Kidney epithelial cell (primary cell): ENCODE data around the gene ADGRE2. TPM values are rescaled to one million over a fixed set of nuclear protein-coding genes. Genes with fewer than 3 reads are reported as not detected.

Source experiments
- DNase-seq: peaks from one replicate; pipeline ENCODE4 v3.0.0-alpha.2; 2010; ENCODE audit warnings: low read depth
- H3K27me3 ChIP-seq: 2 replicates; pipeline ENCODE4 v1.6.0; 2011; ENCODE audit warnings: low read length; ENCODE audit not compliant: control insufficient read depth, insufficient read depth
- H3K36me3 ChIP-seq: 2 replicates; pipeline ENCODE4 v1.5.1; 2011; ENCODE audit warnings: low read length; ENCODE audit not compliant: control insufficient read depth, insufficient read depth
- H3K4me3 ChIP-seq: 2 replicates; pipeline ENCODE4 v1.5.1; 2011; ENCODE audit warnings: low read depth, mild to moderate bottlenecking, control low read depth, low read length
- CTCF ChIP-seq: IDR thresholded peaks from 2 replicates; pipeline ENCODE4 v1.5.1; 2011; ENCODE audit warnings: mild to moderate bottlenecking, moderate library complexity, low read length, control low read depth, inconsistent platforms; ENCODE audit not compliant: insufficient read depth, poor library complexity, severe bottlenecking
- total RNA-seq: library from RNA; depleted of rRNA; stranded (reverse); fragments of >200 nt; gene quantifications from 2 replicates; pipeline ENCODE4 v1.2.3, GENCODE V29; 2015

ADGRE2 gene
- total RNA-seq, 1 donor from 2014 or later, result 0.21 TPM

GRCh38 chr19:14722127-14722526 is 56.2 kb downstream of the ADGRE2 start:
- Histone ChIP-seq H3K27me3 (no peaks in the 10 kb centered on the region), H3K4me3 (no peak overlapping the region), H3K36me3 (no peaks in the 10 kb centered on the region)
- no peak for TF ChIP-seq CTCF
- DNase-seq, result no peak

- no peak for TF ChIP-seq CTCF
- Histone ChIP-seq H3K27me3 (no peaks in the 10 kb centered on the region), H3K4me3 (no peak overlapping the region), H3K36me3 (peaks cover 1% of the 10 kb centered on the region)
- no peak for DNase-seq
Measured at GRCh38 chr19:14719162-14719561, 59.2 kb downstream of the ADGRE2 start.

- H3K4me3 ChIP-seq, result no peak overlapping the region
- no peak for DNase-seq
- TF ChIP-seq CTCF, result no peak
Measured at GRCh38 chr19:14718522-14719116, 59.7 kb downstream of the ADGRE2 start.

GRCh38 chr19:14715841-14716240 is 62.5 kb downstream of the ADGRE2 start:
- Histone ChIP-seq H3K4me3 (no peak overlapping the region), H3K36me3 (peaks cover 1% of the 10 kb centered on the region), H3K27me3 (no peaks in the 10 kb centered on the region)
- no peak for TF ChIP-seq CTCF
- no peak for DNase-seq

More at GRCh38 chr19:14718522-14719116, 59.7 kb downstream of the ADGRE2 start:
- Histone ChIP-seq H3K27me3 (no peaks in the 10 kb centered on the region), H3K36me3 (peaks cover 1% of the 10 kb centered on the region)

GRCh38 chr19:14704450-14704849 is 73.9 kb downstream of the ADGRE2 start:
- no peak for TF ChIP-seq CTCF
- no peak overlapping the region for H3K4me3 ChIP-seq
- DNase-seq, result no peak
- H3K36me3 ChIP-seq, result no peaks in the 10 kb centered on the region
- H3K27me3 ChIP-seq, result no peaks in the 10 kb centered on the region

- TF ChIP-seq CTCF, result no peak
- no peak overlapping the region for H3K4me3 ChIP-seq
- no peaks in the 10 kb centered on the region for H3K36me3 ChIP-seq
- H3K27me3 ChIP-seq, result no peaks in the 10 kb centered on the region
- no peak for DNase-seq
Measured at GRCh38 chr19:14703833-14704232, 74.5 kb downstream of the ADGRE2 start.
